GM12878 (cell line): ENCODE results near the gene TSC22D1.

Experiments
- CHD4 ChIP-seq: fragments of 200-600 bp; sonication (generic); IDR thresholded peaks from 2 replicates; pipeline ENCODE4 v1.6.1; 2016; ENCODE audit warnings: mild to moderate bottlenecking
- EED ChIP-seq: sonication (generic); IDR thresholded peaks from 2 replicates; pipeline ENCODE4 v1.6.1; 2016; ENCODE audit warnings: antibody characterized with exemption, low read depth
- SPI1 ChIP-seq: IDR thresholded peaks from 2 replicates; pipeline ENCODE4 v1.6.1; 2011; ENCODE audit warnings: low read depth, mild to moderate bottlenecking, low read length, moderate library complexity, borderline replicate concordance; ENCODE audit not compliant: insufficient read depth
- SREBF1 ChIP-seq: IDR thresholded peaks from 2 replicates; pipeline ENCODE4 v1.6.1; 2012; ENCODE audit warnings: mild to moderate bottlenecking, low read length
- SREBF2 ChIP-seq: IDR thresholded peaks from 2 replicates; pipeline ENCODE4 v1.6.1; 2012; ENCODE audit warnings: mild to moderate bottlenecking, low read length
- TF ChIP-seq, protein P1 (sequence below), 3 experiments: IDR thresholded peaks in 2 of 3; conservative IDR thresholded peaks in 1 of 3; 2 replicates each; pipeline ENCODE4 v1.5.1; 2011; ENCODE audit warnings: low read depth in 3 of 3, low read length in 3 of 3, mild to moderate bottlenecking in 3 of 3, control low read depth in 2 of 3, moderate library complexity in 2 of 3, inconsistent platforms in 1 of 3, mixed read lengths in 1 of 3; ENCODE audit not compliant: control insufficient read depth in 2 of 3, insufficient read depth in 1 of 3; ENCODE audit errors: extremely low read depth in 1 of 3

DNA sequence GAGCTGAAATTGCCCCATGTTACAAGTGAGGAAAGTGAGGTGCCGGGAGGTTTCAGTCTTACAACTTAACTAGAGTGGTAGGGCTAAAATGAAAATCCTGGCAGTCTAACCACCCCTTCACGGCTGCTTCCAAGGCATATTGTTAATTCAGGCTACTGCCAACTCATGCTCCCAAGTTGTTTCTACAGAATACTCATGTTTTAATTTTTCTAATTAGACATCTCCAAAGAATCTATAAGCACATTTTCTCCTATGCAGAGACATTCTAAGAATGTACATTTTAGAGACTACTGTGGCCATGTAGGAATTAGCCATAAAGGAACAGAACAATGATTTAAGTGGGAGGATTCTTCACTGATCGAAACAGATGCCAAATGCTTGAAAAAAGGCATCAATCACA is 7.0 kb upstream of the TSC22D1 start:
- TF ChIP-seq SPI1 (no peak), SREBF2 (no peak), CHD4 (no peak), SREBF1 (no peak), EED (no peak)
- TF ChIP-seq, protein P1, sequence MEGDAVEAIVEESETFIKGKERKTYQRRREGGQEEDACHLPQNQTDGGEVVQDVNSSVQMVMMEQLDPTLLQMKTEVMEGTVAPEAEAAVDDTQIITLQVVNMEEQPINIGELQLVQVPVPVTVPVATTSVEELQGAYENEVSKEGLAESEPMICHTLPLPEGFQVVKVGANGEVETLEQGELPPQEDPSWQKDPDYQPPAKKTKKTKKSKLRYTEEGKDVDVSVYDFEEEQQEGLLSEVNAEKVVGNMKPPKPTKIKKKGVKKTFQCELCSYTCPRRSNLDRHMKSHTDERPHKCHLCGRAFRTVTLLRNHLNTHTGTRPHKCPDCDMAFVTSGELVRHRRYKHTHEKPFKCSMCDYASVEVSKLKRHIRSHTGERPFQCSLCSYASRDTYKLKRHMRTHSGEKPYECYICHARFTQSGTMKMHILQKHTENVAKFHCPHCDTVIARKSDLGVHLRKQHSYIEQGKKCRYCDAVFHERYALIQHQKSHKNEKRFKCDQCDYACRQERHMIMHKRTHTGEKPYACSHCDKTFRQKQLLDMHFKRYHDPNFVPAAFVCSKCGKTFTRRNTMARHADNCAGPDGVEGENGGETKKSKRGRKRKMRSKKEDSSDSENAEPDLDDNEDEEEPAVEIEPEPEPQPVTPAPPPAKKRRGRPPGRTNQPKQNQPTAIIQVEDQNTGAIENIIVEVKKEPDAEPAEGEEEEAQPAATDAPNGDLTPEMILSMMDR (IDR thresholded peaks at IDR 0.05 in 2 of 3, conservative IDR thresholded peaks at IDR 0.05 in 1 of 3; ENCODE audit: control insufficient read depth in 2 of 3, extremely low read depth in 1 of 3, insufficient read depth in 1 of 3, low read depth in 3 of 3, low read length in 3 of 3): no peak
